Astrocyte (in vitro differentiated cells and primary cell): Measurements from ENCODE around the gene GSTA5. TPM values are rescaled to one million over a fixed set of nuclear protein-coding genes. Genes with fewer than 3 reads are reported as not detected.
"Not testable (repeated sequence)": the region's sequence is repeated elsewhere in the genome, so short reads cannot be mapped to it uniquely, and the experiment has no call there.

Experiments used
- DNase-seq: peaks from one replicate; pipeline ENCODE4 v3.0.0-alpha.2; 2010; ENCODE audit warnings: low read depth
- FAIRE-seq: peaks from 2 replicates; lab custom pipeline; 2011; peaks lifted over from hg19 to GRCh38; lab: Jason Lieb, UNC
- H2AFZ ChIP-seq: 2 replicates; pipeline ENCODE4 v1.6.0; 2012; ENCODE audit warnings: low read depth, low read length, inconsistent platforms
- H3K27ac ChIP-seq: 2 replicates; pipeline ENCODE4 v1.5.1; 2011; ENCODE audit warnings: low read depth, low read length, inconsistent platforms
- H3K27me3 ChIP-seq: 2 replicates; pipeline ENCODE4 v1.6.0; 2011; ENCODE audit warnings: low read length, inconsistent platforms; ENCODE audit not compliant: insufficient read depth
- H3K36me3 ChIP-seq: 2 replicates; pipeline ENCODE4 v1.5.1; 2011; ENCODE audit warnings: low read length, inconsistent platforms; ENCODE audit not compliant: insufficient read depth
- H3K4me1 ChIP-seq: 2 replicates; pipeline ENCODE4 v1.5.1; 2011; ENCODE audit warnings: low read length, inconsistent platforms; ENCODE audit not compliant: insufficient read depth
- H3K4me2 ChIP-seq: 2 replicates; pipeline ENCODE4 v1.6.0; 2012; ENCODE audit warnings: low read length, inconsistent platforms
- H3K4me3 ChIP-seq: 2 replicates; pipeline ENCODE4 v1.5.1; 2011; ENCODE audit warnings: low read depth, mild to moderate bottlenecking, low read length, inconsistent platforms; ENCODE audit not compliant: insufficient read depth
- H3K79me2 ChIP-seq: 2 replicates; pipeline ENCODE4 v1.6.0; 2012; ENCODE audit warnings: mild to moderate bottlenecking, low read length, inconsistent platforms; ENCODE audit not compliant: insufficient read depth
- H3K9ac ChIP-seq: 2 replicates; pipeline ENCODE4 v1.6.0; 2012; ENCODE audit warnings: mild to moderate bottlenecking, low read length, inconsistent platforms
- H3K9me3 ChIP-seq: 2 replicates; pipeline ENCODE4 v1.5.1; 2012; ENCODE audit warnings: low read depth, mild to moderate bottlenecking, low read length, inconsistent platforms; ENCODE audit not compliant: insufficient read depth
- H4K20me1 ChIP-seq: 2 replicates; pipeline ENCODE4 v1.6.0; 2012; ENCODE audit warnings: low read length, inconsistent platforms; ENCODE audit not compliant: insufficient read depth
- H3K27ac Mint-ChIP-seq: one replicate; pipeline ENCODE4 v1.8.0; 2021; ENCODE audit warnings: mild to moderate bottlenecking, mixed read lengths; ENCODE audit not compliant: unreplicated experiment
- H3K27me3 Mint-ChIP-seq: one replicate; pipeline ENCODE4 v1.8.0; 2021; ENCODE audit warnings: low read depth, mixed read lengths; ENCODE audit not compliant: unreplicated experiment
- H3K36me3 Mint-ChIP-seq: one replicate; pipeline ENCODE4 v1.8.0; 2021; ENCODE audit warnings: low read depth, mixed read lengths; ENCODE audit not compliant: unreplicated experiment
- H3K4me1 Mint-ChIP-seq: one replicate; pipeline ENCODE4 v1.8.0; 2021; ENCODE audit warnings: low read depth, mixed read lengths; ENCODE audit not compliant: unreplicated experiment
- H3K4me3 Mint-ChIP-seq: one replicate; pipeline ENCODE4 v1.8.0; 2021; ENCODE audit warnings: mild to moderate bottlenecking, moderate library complexity, mixed read lengths; ENCODE audit not compliant: unreplicated experiment
- H3K9me3 Mint-ChIP-seq: one replicate; pipeline ENCODE4 v1.8.0; 2021; ENCODE audit warnings: mild to moderate bottlenecking, mixed read lengths; ENCODE audit not compliant: unreplicated experiment
- CTCF ChIP-seq: IDR thresholded peaks from 2 replicates; pipeline ENCODE4 v1.5.1; 2011; ENCODE audit warnings: low read depth, mild to moderate bottlenecking, inconsistent platforms, low read length, moderate library complexity; ENCODE audit not compliant: insufficient read depth
- EZH2 ChIP-seq: IDR thresholded peaks from 2 replicates; pipeline ENCODE4 v1.6.1; 2012; ENCODE audit warnings: mild to moderate bottlenecking, low read length, inconsistent platforms; ENCODE audit not compliant: insufficient read depth
- total RNA-seq: library from RNA; stranded (reverse); gene quantifications from 2 replicates; pipeline ENCODE4 v1.2.1, GENCODE V29; 2021

Gene GSTA5
- total RNA-seq, 1 donor from 2014 or later: not detected

- Histone ChIP-seq H3K36me3 (no peaks in the 10 kb centered on the region), H3K4me2 (peak overlapping the region; percentile 39), H3K79me2 (no peaks in the 10 kb centered on the region), H3K4me3 (no peak overlapping the region), H3K9me3 (no peaks in the 10 kb centered on the region), H3K9ac (no peak overlapping the region), H3K4me1 (peaks cover 16% of the 10 kb centered on the region), H3K27me3 (peaks cover 4% of the 10 kb centered on the region), H2AFZ (no peak overlapping the region), H4K20me1 (no peaks in the 10 kb centered on the region), H3K27ac (no peak overlapping the region)
- Mint-ChIP-seq H3K27ac (no peak overlapping the region), H3K4me3 (no peak overlapping the region), H3K9me3 (no peaks in the 10 kb centered on the region), H3K4me1 (peaks cover 44% of the 10 kb centered on the region), H3K27me3 (peaks cover 3% of the 10 kb centered on the region), H3K36me3 (no peaks in the 10 kb centered on the region)
- FAIRE-seq: no peak
- TF ChIP-seq EZH2 (no peak), CTCF (no peak)
- DNase-seq: no peak
Measured at GRCh38 chr6:52876056-52876787, 35.6 kb upstream of the GSTA5 start.

GRCh38 chr6:52872031-52872430, 31.4 kb upstream of the GSTA5 start:
- Mint-ChIP-seq H3K27ac (no peak overlapping the region), H3K4me1 (peaks cover 30% of the 10 kb centered on the region), H3K4me3 (no peak overlapping the region), H3K36me3 (no peaks in the 10 kb centered on the region), H3K27me3 (peaks cover 3% of the 10 kb centered on the region), H3K9me3 (no peaks in the 10 kb centered on the region)
- no peak overlapping the region for H3K4me3 ChIP-seq
- H2AFZ ChIP-seq: no peak overlapping the region
- no peak overlapping the region for H3K27ac ChIP-seq
- no peak for DNase-seq
- TF ChIP-seq CTCF (no peak), EZH2 (no peak)
- FAIRE-seq: no peak
- H4K20me1 ChIP-seq: no peaks in the 10 kb centered on the region
- no peaks in the 10 kb centered on the region for H3K9me3 ChIP-seq
- peaks cover 7% of the 10 kb centered on the region for H3K4me1 ChIP-seq
- no peak overlapping the region for H3K4me2 ChIP-seq
- H3K79me2 ChIP-seq: no peaks in the 10 kb centered on the region
- H3K9ac ChIP-seq: no peak overlapping the region
- H3K36me3 ChIP-seq: no peaks in the 10 kb centered on the region
- peaks cover 4% of the 10 kb centered on the region for H3K27me3 ChIP-seq

- Histone ChIP-seq H3K9ac (no peak overlapping the region), H3K27ac (no peak overlapping the region), H3K9me3 (no peaks in the 10 kb centered on the region), H3K4me3 (no peak overlapping the region), H3K4me2 (no peak overlapping the region), H2AFZ (no peak overlapping the region), H3K27me3 (peaks cover 4% of the 10 kb centered on the region), H4K20me1 (no peaks in the 10 kb centered on the region), H3K36me3 (no peaks in the 10 kb centered on the region), H3K79me2 (no peaks in the 10 kb centered on the region), H3K4me1 (peaks cover 3% of the 10 kb centered on the region)
- TF ChIP-seq EZH2 (no peak), CTCF (no peak)
- no peaks in the 10 kb centered on the region for H3K9me3 Mint-ChIP-seq
- no peak overlapping the region for H3K27ac Mint-ChIP-seq
- FAIRE-seq: no peak
- no peak overlapping the region for H3K4me3 Mint-ChIP-seq
- H3K4me1 Mint-ChIP-seq: peaks cover 26% of the 10 kb centered on the region
- DNase-seq: no peak
- peaks cover 3% of the 10 kb centered on the region for H3K27me3 Mint-ChIP-seq
- no peaks in the 10 kb centered on the region for H3K36me3 Mint-ChIP-seq
Measured at GRCh38 chr6:52871621-52872020, 31.0 kb upstream of the GSTA5 start.

- not testable (repeated sequence) for FAIRE-seq, H3K4me3 Mint-ChIP-seq, H3K4me3 ChIP-seq, H3K79me2 ChIP-seq, H3K27ac Mint-ChIP-seq, H3K9me3 Mint-ChIP-seq, H3K27me3 Mint-ChIP-seq, H3K9me3 ChIP-seq, H2AFZ ChIP-seq, H3K4me2 ChIP-seq, H3K4me1 ChIP-seq, H3K36me3 Mint-ChIP-seq, H3K36me3 ChIP-seq, H3K27me3 ChIP-seq, H3K27ac ChIP-seq, H3K9ac ChIP-seq, H4K20me1 ChIP-seq
- peak; percentile 36 for DNase-seq
- H3K4me1 Mint-ChIP-seq: peaks cover 18% of the 10 kb centered on the region
Measured at GRCh38 chr6:52870335-52871091, 29.9 kb upstream of the GSTA5 start.
